Measurements from ENCODE around the gene NCF2. TPM values are rescaled to one million over a fixed set of nuclear protein-coding genes. Genes with fewer than 3 reads are reported as not detected.

Gene NCF2
- total and polyA plus RNA-seq, 2 donors (not counting 1 experiment from before 2014, with no cell fraction given), result 9.9 to 10.5 TPM

DNA sequence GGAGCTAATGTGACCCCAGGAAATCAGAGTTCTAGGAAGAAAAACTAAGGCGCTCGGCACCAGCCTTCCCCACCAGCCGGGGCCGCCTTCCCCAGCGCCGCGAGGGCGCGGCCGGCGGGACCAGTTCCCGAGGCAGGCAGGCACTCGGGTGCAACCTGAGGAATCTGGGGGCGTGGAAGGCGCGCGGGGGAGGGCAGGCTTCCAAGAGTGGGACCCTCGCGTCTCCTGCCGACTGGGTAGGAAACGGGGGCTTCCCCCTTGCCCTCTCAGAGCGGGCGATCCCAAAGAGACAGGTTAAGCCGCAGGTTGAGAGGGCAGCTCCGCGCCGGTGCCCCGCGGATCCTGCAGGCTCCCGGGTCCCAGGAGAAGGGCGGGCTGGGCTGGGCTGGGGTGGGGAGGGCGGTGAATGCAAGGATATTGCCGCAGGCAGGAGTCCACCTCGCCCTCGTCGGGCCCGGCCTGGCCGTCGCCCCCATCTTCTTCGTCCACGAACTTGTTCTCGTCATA is 44.9 kb upstream of the NCF2 start:
- intact Hi-C loops (cut with micrococcal nuclease), result loop anchor here (1.0 to 10.0 kb wide), 5 partner anchors 45 to 1603 kb away; partner anchors contain the start of genes EDEM3, NCF2, NPL and SMG7
- H3K4me1 Mint-ChIP-seq, result peaks cover 46% of the 10 kb centered on the region
- WGBS (ENCODE audit: insufficient coverage), result 1% methylated on average over 41 of the region's 42 CpGs
- no peaks in the 10 kb centered on the region for H3K9me3 Mint-ChIP-seq (ENCODE audit: insufficient read depth)
- CTCF ChIA-PET, result interaction anchor here (0.7 to 2.3 kb wide), 6 partner anchors 19 to 1067 kb away, joined by 3 to 12 read pairs (median 8); partner anchors contain the start of gene NCF2
- H3K27ac ChIP-seq (ENCODE audit: low read length in 2 of 2), result peak overlapping the region; percentile 59 to 80
- H3K4me2 ChIP-seq (replicated peaks; ENCODE audit: low read depth, low read length, poor library complexity, severe bottlenecking), result peak overlapping the region; percentile 94
- H3K9me3 ChIP-seq (ENCODE audit: control extremely low read depth in 1 of 3, control insufficient read depth in 2 of 3, insufficient read depth in 1 of 3, low read length in 2 of 3), result no peaks in the 10 kb centered on the region
- peaks cover 49% of the 10 kb centered on the region for H3K79me2 ChIP-seq (ENCODE audit: control insufficient read depth, insufficient read depth, low read length)
- POLR2A ChIA-PET, result interaction anchor here (0.5 to 1.6 kb wide), 5 partner anchors 8 to 840 kb away, joined by 3 to 4 read pairs (median 4); partner anchors contain the start of gene NCF2
- peaks cover 28% of the 10 kb centered on the region for H4K20me1 ChIP-seq (ENCODE audit: control insufficient read depth, insufficient read depth, low read length, poor library complexity, severe bottlenecking)
- H3K27ac Mint-ChIP-seq, result peak overlapping the region; percentile 99
- DNase-seq (no peak), ATAC-seq (ENCODE audit: low read depth) (peak; percentile 5)
- peak overlapping the region; percentile 100 for H3K4me3 Mint-ChIP-seq
- no peak for TF ChIP-seq EZH2 (IDR thresholded peaks at IDR 0.05; ENCODE audit: borderline replicate concordance, insufficient read depth, low read depth, low read length, poor library complexity, severe bottlenecking)
- TF ChIP-seq, protein P1, sequence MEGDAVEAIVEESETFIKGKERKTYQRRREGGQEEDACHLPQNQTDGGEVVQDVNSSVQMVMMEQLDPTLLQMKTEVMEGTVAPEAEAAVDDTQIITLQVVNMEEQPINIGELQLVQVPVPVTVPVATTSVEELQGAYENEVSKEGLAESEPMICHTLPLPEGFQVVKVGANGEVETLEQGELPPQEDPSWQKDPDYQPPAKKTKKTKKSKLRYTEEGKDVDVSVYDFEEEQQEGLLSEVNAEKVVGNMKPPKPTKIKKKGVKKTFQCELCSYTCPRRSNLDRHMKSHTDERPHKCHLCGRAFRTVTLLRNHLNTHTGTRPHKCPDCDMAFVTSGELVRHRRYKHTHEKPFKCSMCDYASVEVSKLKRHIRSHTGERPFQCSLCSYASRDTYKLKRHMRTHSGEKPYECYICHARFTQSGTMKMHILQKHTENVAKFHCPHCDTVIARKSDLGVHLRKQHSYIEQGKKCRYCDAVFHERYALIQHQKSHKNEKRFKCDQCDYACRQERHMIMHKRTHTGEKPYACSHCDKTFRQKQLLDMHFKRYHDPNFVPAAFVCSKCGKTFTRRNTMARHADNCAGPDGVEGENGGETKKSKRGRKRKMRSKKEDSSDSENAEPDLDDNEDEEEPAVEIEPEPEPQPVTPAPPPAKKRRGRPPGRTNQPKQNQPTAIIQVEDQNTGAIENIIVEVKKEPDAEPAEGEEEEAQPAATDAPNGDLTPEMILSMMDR (IDR thresholded peaks at IDR 0.05), result no peak
- peak overlapping the region; percentile 83 to 95 (median 87) for H3K4me3 ChIP-seq (ENCODE audit: control extremely low read depth in 1 of 5, extremely low read depth in 1 of 5, insufficient read depth in 1 of 5, low read depth in 2 of 5, low read length in 4 of 5)
- H2AFZ ChIP-seq (ENCODE audit: insufficient read depth, low read depth, low read length, poor library complexity, severe bottlenecking), result peak overlapping the region; percentile 92
- peak overlapping the region; percentile 89 for H3K9ac ChIP-seq (ENCODE audit: low read length)
- peaks cover 9 to 25% of the 10 kb centered on the region in 2 experiments for H3K36me3 ChIP-seq (replicated peaks in 1 of 2; ENCODE audit: control extremely low read depth in 1 of 2, control insufficient read depth in 1 of 2, extremely low read depth in 1 of 2, insufficient read depth in 2 of 2, low read length in 1 of 2)
- peaks cover 20 to 34% of the 10 kb centered on the region in 2 donors for H3K4me1 ChIP-seq (ENCODE audit: control insufficient read depth in 2 of 2, insufficient read depth in 2 of 2, low read length in 2 of 2)
- no peaks in the 10 kb centered on the region for H3K27me3 ChIP-seq (replicated peaks in 1 of 4; ENCODE audit: control extremely low read depth in 1 of 4, control insufficient read depth in 3 of 4, insufficient read depth in 4 of 4, low read length in 3 of 4)
- no peaks in the 10 kb centered on the region for H3K27me3 Mint-ChIP-seq

Measured in B cell (primary cell).